PFSK-1 (cell line): ENCODE results near the gene TCF25.

Experiments used
- FOXP2 ChIP-seq: optimal IDR thresholded peaks from 2 replicates; pipeline ENCODE3; 2011; ENCODE audit warnings: borderline replicate concordance, control low read depth, inconsistent platforms; ENCODE audit not compliant: insufficient read depth; ENCODE audit errors: extremely low read length, extremely low read depth
- POLR2AphosphoS5 ChIP-seq: IDR thresholded peaks from 2 replicates; pipeline ENCODE4 v1.6.1; 2012; ENCODE audit warnings: low read depth, mild to moderate bottlenecking, control low read depth, low read length, moderate library complexity
- SIN3A ChIP-seq: IDR thresholded peaks from 2 replicates; pipeline ENCODE4 v1.6.1; 2012; ENCODE audit warnings: mild to moderate bottlenecking, low read length, moderate library complexity, borderline replicate concordance; ENCODE audit not compliant: insufficient read depth
- TAF1 ChIP-seq: IDR thresholded peaks from 2 replicates; pipeline ENCODE4 v1.6.1; 2012; ENCODE audit warnings: low read length, control low read depth, borderline replicate concordance; ENCODE audit not compliant: insufficient read depth
- TF ChIP-seq, protein P1 (sequence below), 2 experiments: IDR thresholded peaks; 2 replicates each; pipeline versions ENCODE4 v1.6.1 to v1.8.0; 2011 to 2012; ENCODE audit warnings: low read depth in 2 of 2, low read length in 2 of 2, control low read depth in 1 of 2, inconsistent platforms in 1 of 2, mild to moderate bottlenecking in 1 of 2, moderate library complexity in 1 of 2; ENCODE audit not compliant: insufficient read depth in 1 of 2

The TCF25 gene

DNA sequence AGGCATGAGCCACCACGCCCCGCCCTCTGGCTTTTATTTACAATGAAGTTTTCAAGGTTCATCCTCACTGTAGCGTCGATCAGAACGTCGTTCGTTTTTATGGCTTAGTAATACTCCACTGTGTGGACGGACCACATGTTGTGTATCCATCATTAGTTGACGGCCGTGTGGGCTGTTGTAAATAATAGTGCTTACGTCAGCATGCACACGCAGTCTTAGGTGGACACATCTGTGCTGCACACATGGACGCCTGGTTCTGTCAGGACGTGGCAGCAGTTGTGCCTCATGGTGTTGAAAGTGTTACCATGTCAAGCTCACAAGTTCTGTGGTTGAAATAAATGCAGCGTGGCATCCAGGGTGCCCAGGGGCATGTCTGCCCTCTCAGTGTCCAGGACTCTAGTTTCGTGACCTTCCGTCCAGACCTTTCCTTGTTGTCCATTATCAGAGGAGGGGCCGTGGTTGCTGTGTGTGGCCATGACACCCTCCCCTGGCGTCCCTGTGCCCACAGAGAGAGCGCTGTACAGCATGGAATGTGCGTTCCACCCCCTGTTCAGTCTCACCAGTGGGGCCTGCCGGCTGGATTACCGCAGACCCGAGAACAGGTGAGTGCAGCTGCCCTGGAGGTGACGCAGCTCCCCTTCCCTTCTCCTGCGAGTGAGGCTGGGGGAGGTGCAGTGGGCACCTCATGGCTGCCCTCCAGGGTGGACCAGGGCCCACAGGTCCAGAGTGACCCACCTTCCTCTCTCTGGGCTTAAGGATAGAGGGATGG lies 22.3 kb downstream of the TCF25 start:
- TF ChIP-seq, protein P1, sequence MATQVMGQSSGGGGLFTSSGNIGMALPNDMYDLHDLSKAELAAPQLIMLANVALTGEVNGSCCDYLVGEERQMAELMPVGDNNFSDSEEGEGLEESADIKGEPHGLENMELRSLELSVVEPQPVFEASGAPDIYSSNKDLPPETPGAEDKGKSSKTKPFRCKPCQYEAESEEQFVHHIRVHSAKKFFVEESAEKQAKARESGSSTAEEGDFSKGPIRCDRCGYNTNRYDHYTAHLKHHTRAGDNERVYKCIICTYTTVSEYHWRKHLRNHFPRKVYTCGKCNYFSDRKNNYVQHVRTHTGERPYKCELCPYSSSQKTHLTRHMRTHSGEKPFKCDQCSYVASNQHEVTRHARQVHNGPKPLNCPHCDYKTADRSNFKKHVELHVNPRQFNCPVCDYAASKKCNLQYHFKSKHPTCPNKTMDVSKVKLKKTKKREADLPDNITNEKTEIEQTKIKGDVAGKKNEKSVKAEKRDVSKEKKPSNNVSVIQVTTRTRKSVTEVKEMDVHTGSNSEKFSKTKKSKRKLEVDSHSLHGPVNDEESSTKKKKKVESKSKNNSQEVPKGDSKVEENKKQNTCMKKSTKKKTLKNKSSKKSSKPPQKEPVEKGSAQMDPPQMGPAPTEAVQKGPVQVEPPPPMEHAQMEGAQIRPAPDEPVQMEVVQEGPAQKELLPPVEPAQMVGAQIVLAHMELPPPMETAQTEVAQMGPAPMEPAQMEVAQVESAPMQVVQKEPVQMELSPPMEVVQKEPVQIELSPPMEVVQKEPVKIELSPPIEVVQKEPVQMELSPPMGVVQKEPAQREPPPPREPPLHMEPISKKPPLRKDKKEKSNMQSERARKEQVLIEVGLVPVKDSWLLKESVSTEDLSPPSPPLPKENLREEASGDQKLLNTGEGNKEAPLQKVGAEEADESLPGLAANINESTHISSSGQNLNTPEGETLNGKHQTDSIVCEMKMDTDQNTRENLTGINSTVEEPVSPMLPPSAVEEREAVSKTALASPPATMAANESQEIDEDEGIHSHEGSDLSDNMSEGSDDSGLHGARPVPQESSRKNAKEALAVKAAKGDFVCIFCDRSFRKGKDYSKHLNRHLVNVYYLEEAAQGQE (IDR thresholded peaks at IDR 0.05; ENCODE audit: insufficient read depth in 1 of 2, low read depth in 2 of 2, low read length in 2 of 2) = no peak
- TF ChIP-seq SIN3A (no peak), POLR2AphosphoS5 (no peak), FOXP2 (no peak), TAF1 (no peak)

DNA sequence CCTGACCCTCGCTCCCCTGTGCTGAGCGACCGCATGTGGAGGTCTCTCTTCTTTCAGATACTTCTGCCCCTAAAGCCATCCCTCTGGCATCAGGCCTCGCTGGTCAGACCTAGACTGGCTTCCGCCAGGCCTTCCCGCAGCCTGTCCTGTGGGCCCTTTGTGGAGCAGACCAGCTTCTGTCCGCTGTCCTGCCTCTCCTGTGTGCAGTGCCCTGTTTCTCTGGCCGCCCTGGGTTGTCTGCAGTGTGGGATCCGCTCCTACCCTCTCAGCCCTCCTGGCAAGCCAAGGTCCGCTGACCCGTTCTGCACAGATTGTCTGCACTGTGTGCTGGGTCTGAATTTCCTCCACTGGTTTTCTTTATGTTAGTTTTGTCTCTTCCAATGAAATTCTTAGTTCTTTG lies 23.8 kb downstream of the TCF25 start:
- no peak for TF ChIP-seq POLR2AphosphoS5

DNA sequence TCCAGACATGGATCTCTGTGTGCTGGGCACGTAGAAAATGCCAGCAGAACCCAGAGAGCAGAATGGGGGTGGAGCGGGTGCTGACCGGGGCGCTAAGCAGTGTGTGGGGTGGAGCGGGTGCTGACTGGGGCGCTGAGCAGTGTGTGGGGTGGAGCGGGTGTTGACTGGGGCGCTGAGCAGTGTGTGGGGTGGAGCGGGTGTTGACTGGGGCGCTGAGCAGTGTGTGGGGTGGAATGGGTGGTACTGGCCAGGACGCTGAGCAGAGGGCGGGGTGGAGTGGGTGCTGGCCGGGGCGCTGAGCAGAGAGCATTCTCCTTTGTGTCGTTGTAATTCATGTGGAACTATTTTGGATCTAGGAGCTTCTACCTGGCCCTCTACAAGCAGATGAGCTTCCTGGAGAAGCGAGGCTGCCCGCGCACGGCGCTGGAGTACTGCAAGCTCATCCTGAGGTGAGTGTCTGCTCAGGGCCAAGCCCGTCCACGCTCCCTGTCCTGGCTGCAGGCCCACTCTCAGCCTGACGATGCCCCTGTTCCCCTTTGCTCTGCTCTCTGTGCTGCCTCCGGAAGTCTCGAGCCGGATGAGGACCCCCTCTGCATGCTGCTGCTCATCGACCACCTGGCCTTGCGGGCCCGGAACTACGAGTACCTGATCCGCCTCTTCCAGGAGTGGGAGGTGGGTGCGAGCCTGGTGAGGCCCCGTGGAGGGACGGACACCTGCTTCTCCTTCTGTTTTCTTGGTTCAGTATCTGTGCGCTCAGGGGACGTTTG lies 25.0 kb downstream of the TCF25 start:
- no peak for TF ChIP-seq TAF1
- no peak for TF ChIP-seq POLR2AphosphoS5
- TF ChIP-seq SIN3A = no peak
- TF ChIP-seq, protein P1 (IDR thresholded peaks at IDR 0.05; ENCODE audit: insufficient read depth in 1 of 2, low read depth in 2 of 2, low read length in 2 of 2) = no peak
- no peak for TF ChIP-seq FOXP2

DNA sequence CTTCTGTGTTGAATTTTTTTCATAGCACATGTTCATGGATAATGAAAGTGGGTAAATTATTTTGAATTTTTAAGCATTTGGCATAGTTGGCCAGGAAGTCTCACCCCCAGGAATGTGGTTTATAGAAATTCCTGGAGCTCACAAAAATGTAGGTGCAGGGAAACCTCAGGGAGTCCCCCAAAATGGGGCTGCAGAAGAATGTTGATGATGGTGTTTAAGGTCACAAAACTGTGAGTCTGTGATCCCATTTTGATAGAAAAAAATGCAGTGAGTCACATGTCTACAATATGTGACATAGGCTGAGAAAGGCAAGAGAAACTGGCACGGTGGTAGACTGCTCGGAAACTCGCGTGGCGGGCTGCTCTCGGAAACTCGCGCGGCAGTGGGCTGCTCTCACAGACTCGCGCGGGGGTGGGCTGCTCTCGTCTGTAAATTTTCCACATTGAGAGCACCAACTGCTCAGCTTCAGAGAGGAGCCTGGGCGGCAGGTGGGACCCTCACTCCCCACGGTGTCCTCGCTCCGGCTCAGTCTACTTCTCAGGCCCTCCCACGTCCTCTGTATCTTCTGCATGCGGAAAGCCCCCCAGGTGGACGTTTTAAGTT lies 26.6 kb downstream of the TCF25 start:
- TF ChIP-seq, protein P1 (IDR thresholded peaks at IDR 0.05; ENCODE audit: insufficient read depth in 1 of 2, low read depth in 2 of 2, low read length in 2 of 2) = no peak
- TF ChIP-seq POLR2AphosphoS5 (no peak), TAF1 (no peak), SIN3A (no peak), FOXP2 (no peak)

DNA sequence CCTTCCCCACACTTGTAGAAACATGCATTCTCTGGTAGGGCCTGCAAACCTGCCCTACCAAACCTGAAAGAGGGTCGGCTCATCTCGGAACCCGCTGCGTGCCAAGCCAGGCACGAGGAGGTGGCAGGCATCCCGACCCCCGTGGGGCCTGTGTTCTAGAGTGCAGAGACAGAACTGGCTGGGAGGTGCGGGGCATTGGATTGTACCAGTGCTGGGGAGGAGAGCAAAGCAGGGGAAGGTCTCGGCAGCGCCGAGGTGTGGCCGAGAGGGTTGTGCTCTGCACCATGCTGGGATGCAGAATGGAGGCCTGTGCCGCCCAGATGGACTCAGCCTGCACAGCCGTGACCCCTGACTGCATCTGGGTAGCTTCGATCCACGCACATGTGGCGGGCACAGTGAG lies 27.5 kb downstream of the TCF25 start:
- TF ChIP-seq FOXP2 = no peak
- no peak for TF ChIP-seq TAF1
- no peak for TF ChIP-seq POLR2AphosphoS5
- TF ChIP-seq, protein P1 (IDR thresholded peaks at IDR 0.05; ENCODE audit: insufficient read depth in 1 of 2, low read depth in 2 of 2, low read length in 2 of 2) = no peak
- no peak for TF ChIP-seq SIN3A
